HFF-Myc (cell line): ENCODE measurements around the gene TTN.

Experiments used
- DNase-seq: peaks from one replicate; pipeline ENCODE4 v3.0.0-alpha.2; 2011; ENCODE audit warnings: low read depth; ENCODE audit errors: extremely low read depth
- H3K4me3 ChIP-seq: replicated peaks from 2 replicates; pipeline ENCODE4 v1.5.1; 2011; ENCODE audit warnings: low read depth, mild to moderate bottlenecking, control low read depth, low read length
- CTCF ChIP-seq: IDR thresholded peaks from 2 replicates; pipeline ENCODE4 v1.5.1; 2012; ENCODE audit warnings: mild to moderate bottlenecking, low read depth, low read length, control low read depth; ENCODE audit errors: missing control alignments

Gene TTN

DNA sequence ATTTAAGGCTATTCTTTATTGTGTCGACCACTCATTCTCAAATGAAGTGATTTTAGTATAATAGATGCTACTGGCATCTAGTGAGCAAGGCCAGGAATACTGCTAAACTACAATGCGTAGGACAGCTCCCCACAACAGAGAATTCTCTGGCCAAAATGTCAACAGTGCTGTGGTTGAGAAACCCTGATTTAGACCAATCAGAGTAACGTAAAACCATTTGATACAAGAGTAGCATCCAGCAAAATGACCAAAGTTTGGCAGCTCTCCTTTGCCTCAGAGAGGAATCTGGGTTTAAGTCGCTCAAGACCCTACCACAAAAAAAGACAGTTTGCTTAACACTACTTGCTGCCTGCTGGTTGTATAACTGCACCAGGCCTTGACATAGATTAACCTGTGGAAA lies 37.0 kb upstream of the TTN start:
- DNase-seq: no peak
- no peak for TF ChIP-seq CTCF
- no peak overlapping the region for H3K4me3 ChIP-seq

GRCh38 chr2:178843697-178844096 lies 36.5 kb upstream of the TTN start:
- no peak overlapping the region for H3K4me3 ChIP-seq
- no peak for TF ChIP-seq CTCF
- DNase-seq: no peak

DNA sequence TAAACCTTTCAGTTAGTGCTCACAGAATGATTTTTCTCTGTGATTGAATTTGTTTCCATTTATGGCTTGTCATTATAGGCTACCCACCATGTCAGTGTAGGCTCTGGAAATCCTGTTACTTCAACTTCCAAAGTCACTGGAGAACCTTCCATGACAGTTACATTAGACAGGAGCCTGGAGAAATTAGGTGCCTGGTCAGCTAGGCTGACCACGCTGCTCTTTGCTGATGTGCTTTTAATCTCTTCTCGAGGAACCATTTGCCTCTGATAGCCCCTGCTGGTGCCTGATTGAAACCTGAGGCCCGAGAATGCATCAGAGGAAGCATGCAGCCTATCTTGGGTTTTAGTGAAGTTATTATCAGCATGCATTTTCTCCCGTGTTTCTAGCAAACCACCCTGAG lies 29.6 kb upstream of the TTN start:
- no peak overlapping the region for H3K4me3 ChIP-seq
- TF ChIP-seq CTCF: no peak
- no peak for DNase-seq

GRCh38 chr2:178834086-178834485 lies 26.9 kb upstream of the TTN start:
- no peak for DNase-seq
- TF ChIP-seq CTCF: no peak
- H3K4me3 ChIP-seq: no peak overlapping the region

- H3K4me3 ChIP-seq: no peak overlapping the region
- TF ChIP-seq CTCF: no peak
- no peak for DNase-seq
These were observed 26.2 kb upstream of the TTN start for GRCh38 chr2:178833382-178833781.

DNA sequence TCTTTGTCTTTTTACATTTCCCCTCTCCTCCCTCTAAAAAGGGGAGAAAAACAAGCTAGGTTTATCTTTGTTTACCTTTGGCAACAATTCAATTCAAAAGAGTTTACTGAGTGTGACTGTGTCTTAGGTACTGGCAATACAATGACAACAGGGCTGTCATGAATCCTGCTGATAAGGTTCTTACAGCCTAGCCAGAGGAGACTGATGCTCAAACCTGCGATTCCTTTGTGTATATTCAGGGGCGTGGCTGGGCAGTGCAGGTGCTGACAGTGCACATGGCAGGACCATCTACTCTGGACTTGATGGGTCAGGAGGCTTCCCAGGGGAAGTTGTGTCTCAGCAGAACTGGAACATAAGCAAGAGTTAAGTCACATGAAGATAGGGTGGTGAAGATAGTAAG lies 23.2 kb upstream of the TTN start:
- H3K4me3 ChIP-seq: no peak overlapping the region
- DNase-seq: no peak
- no peak for TF ChIP-seq CTCF

DNA sequence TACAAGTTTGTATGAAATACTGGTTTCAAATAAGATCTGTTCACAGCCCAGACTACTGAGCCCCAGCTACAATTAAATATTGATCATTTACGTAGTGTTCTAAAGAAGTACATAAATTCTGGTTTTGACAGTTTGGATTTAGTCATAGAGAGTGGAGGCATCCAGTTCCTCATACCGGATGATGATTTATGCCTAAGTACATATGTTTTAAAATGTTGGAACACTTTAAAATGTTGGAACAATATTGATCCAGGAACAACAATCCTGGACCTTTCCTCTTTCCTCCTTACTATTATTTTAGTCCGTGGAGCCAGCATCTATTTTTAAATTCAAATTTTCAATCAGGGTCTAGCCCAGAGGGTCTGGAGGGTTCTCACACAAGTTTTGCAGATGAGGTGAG lies 22.8 kb upstream of the TTN start:
- DNase-seq: no peak
- no peak for TF ChIP-seq CTCF
- no peak overlapping the region for H3K4me3 ChIP-seq
